IPS DF 6.9 (cell line): ENCODE results near the gene SPRR2G.
"Not testable (repeated sequence)": the region's sequence is repeated elsewhere in the genome, so short reads cannot be mapped to it uniquely, and the experiment has no call there.

Experiments used
- DNase-seq: peaks from one replicate; pipeline ENCODE4 v3.0.0-alpha.2; 2013; ENCODE audit warnings: low read depth, low spot score
- H3K27ac ChIP-seq: one replicate; pipeline ENCODE4 v1.5.1; 2013; ENCODE audit warnings: low read length, control low read depth
- H3K27me3 ChIP-seq: 2 replicates; pipeline ENCODE4 v1.6.1; 2013; ENCODE audit warnings: mild to moderate bottlenecking, low read length; ENCODE audit not compliant: control insufficient read depth, insufficient read depth
- H3K36me3 ChIP-seq: 2 replicates; pipeline ENCODE4 v1.6.1; 2013; ENCODE audit warnings: low read length; ENCODE audit not compliant: control insufficient read depth, insufficient read depth
- H3K4me1 ChIP-seq: 2 replicates; pipeline ENCODE4 v1.6.1; 2013; ENCODE audit warnings: low read length; ENCODE audit not compliant: control insufficient read depth, insufficient read depth
- H3K4me3 ChIP-seq: 2 replicates; pipeline ENCODE4 v1.5.1; 2013; ENCODE audit warnings: mild to moderate bottlenecking, low read length
- H3K9me3 ChIP-seq: 2 replicates; pipeline ENCODE4 v1.6.1; 2013; ENCODE audit warnings: low read length, inconsistent platforms; ENCODE audit not compliant: control insufficient read depth, insufficient read depth
- WGBS: extraction: QIAGEN DNeasy Blood & Tissue Kit; methylation state at CpG from one replicate; pipeline ENCODE4 v1.1.7; 2013; ENCODE audit warnings: mixed read lengths, missing lambda C conversion rate; ENCODE audit not compliant: insufficient read length, insufficient coverage; 5-methylcytosine and 5-hydroxymethylcytosine counted together

The SPRR2G gene

DNA sequence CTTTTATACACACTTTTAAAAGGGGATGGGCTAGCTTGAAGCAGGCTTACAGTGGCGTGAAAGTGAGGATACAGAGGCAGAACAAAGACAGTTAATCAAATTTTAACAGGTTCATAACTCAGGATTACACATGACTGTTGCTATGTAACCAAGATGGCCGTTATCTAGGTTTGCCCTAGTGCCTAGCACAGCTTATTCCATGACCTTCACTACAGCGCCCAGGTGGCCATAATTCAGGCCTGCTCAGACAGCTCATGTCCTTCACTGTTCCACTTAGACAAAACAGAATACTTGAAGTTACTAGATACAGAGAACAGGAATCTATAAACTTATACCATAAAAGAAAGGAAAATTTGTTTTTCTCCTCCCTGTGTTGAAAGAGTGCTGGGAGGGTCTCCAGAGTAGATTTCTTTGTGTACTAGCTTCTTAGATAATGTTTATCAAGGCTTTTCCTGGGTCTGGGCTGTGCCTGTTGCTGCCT, 31.2 kb downstream of the SPRR2G start:
- WGBS: no CpG with 5 or more reads among the region's 3 CpGs
- Histone ChIP-seq H3K9me3 (no peaks in the 10 kb centered on the region), H3K27ac (no peak overlapping the region), H3K4me3 (no peak overlapping the region), H3K4me1 (no peaks in the 10 kb centered on the region), H3K36me3 (no peaks in the 10 kb centered on the region), H3K27me3 (no peaks in the 10 kb centered on the region)
- DNase-seq: no peak

DNA sequence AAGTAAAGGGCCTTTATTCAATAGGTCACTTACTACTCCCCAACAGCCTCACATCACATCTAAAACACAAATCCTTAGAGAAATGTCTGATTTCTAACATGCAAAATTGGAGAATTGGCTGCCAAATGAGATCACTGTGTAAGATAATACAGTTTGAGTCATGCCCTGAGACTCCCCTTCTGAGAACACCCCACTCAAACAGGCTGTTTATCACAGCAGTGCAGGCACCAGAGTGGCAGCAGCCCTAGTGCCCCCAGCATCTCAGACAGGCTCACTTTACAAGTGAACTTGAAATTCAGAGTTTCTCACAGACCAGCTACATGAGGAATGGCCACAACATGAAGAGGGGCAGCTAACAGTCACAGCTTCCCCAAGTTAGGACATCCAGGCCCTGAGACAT, 35.4 kb downstream of the SPRR2G start:
- not testable (repeated sequence) for H3K36me3 ChIP-seq, H3K4me1 ChIP-seq, H3K27me3 ChIP-seq, H3K27ac ChIP-seq, H3K9me3 ChIP-seq, H3K4me3 ChIP-seq, DNase-seq

DNA sequence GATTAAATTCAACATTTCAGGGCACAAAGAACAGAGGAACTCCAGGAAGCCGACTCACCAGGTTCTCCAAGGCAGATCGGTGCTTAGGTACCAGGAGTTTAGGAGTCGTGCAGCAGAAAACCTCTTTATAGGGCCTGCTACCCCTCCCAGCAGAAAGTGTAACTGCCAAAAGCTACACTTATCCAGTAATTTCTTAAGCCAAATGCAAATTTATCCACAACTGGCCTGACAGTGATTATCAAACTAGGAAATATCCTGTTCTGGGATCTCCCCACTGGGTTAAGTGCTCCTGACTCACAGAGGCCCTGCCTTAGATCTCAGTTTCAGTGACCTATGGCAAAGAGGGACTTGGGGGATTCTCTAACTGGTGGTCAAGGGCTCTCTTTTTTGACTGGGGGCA, 37.3 kb downstream of the SPRR2G start, which contains the start of gene SPRR2F:
TSS of gene SPRR2F (minus strand) at position 101 of the 400 bp plus-strand sequence. CDS start 783 bp downstream, outside the sequence.
- whole genome bisulfite sequencing: no CpG with 5 or more reads among the region's 3 CpGs
- H3K4me1 ChIP-seq: no peaks in the 10 kb centered on the region
- H3K4me3 ChIP-seq: no peak within 1 kb of the TSS
- no peaks in the 10 kb centered on the region for H3K9me3 ChIP-seq
- DNase-seq: no peak
- H3K27ac ChIP-seq: no peak within 1 kb of the TSS
- no peaks in the 10 kb centered on the region for H3K36me3 ChIP-seq
- H3K27me3 ChIP-seq: no peaks in the 10 kb centered on the region

DNA sequence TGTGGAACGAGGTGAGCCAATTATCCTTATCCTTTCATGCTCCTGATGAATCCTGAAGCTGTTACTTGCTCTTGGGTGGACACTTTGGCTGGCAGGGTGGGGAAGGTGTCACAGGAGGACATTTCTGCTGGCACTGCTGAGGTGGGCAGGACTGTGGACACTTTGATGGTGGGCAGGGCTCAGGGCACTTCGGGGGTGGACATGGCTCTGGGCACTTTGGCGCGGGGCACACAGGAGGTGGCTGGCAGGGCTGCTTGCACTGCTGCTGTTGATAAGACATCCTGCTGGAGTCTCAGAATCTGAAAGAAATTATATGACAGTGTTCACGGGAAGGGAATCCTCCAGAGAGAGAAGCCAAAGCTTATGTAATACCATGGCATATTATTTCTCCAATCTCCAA, 38.2 kb downstream of the SPRR2G start:
- no CpG with 5 or more reads among the region's 5 CpGs for WGBS
- H3K9me3 ChIP-seq, DNase-seq, H3K4me3 ChIP-seq, H3K4me1 ChIP-seq, H3K36me3 ChIP-seq, H3K27ac ChIP-seq, H3K27me3 ChIP-seq: not testable (repeated sequence)

DNA sequence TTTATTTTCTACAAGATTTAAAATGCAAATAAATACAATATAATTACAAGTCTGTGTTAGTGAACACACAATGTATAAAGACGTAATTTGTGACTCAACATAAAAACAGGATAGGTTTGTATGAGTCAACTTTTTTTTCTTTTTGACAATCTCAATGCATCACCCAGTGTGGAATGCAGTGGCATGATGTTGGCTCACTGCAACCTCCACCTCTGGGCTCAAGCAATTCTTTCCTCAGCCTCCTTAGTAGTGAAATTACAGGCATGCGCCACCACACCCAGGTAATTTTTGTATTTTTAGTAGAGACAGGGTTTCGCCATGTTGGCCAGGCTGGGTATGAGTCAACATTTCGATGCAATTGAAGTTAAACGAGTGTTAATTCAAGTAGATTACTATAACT, 50.4 kb downstream of the SPRR2G start:
- no peak overlapping the region for H3K4me3 ChIP-seq
- no peak for DNase-seq
- no peaks in the 10 kb centered on the region for H3K27me3 ChIP-seq
- H3K36me3 ChIP-seq: no peaks in the 10 kb centered on the region
- no peaks in the 10 kb centered on the region for H3K9me3 ChIP-seq
- no peaks in the 10 kb centered on the region for H3K4me1 ChIP-seq
- H3K27ac ChIP-seq: no peak overlapping the region
- no CpG with 5 or more reads among the region's 5 CpGs for WGBS
